ENCODE data around the gene IL17REL.

Gene IL17REL

GRCh38 chr22:50035976-50036724 is 23.6 kb upstream of the IL17REL start:
- TF ChIP-seq CTCF (IDR thresholded peaks at IDR 0.05; ENCODE audit: low read depth, low read length, missing control alignments), result no peak
- no peak for DNase-seq (ENCODE audit: low read depth)
- no peak overlapping the region for H3K4me3 ChIP-seq (ENCODE audit: low read depth, low read length)
- in situ Hi-C loops (cut with HindIII; ENCODE audit: low sequenced_read_pairs), result no loop called here

GRCh38 chr22:50035131-50035881 is 22.7 kb upstream of the IL17REL start:
- in situ Hi-C loops (cut with HindIII; ENCODE audit: low sequenced_read_pairs), result no loop called here
- DNase-seq (ENCODE audit: low read depth), result no peak

DNA sequence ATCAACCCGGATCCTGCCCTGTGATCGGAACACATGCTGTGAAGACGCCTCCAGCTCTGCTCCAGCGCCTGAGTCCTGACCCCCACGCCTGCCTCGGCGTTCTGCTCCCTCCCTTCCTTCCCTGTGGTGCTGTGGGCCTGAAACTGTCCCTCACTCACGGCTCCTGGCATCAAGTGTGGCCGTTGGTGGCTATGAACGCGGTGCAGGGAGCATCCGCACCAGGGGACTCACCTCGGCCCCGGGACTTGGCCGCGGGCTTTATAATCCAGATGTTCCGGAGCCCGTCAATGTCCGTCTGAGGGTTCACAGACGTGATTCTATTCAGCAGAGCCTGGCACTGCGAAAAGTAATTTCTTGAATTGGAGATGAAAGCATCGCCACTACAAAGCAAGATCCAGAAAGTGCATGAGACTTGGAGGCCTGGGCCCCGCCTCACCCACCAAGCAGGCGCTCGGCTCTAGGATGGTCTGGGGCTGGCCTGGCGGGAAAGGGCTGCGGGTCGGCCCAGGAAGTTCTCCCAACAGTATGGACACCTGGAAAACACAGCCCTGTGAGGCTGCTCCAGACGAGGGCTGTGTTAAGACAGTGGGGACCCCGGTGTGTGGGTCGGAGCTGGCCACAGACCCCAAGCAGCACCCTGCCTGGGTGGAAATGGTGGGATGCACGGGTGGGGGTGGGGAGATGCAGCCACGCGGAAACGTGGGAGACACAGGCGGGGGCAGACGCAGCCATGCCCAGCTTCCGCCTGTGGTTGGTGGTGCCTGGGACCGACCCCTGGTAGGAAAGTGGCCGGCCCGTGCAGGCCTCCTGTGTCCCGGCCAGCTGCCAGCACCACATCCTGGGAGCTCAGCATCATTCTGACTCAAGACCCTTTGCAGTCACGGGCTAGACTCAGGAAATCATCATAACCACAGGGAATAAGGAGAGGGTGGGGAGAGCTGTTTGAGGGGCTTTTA is 21.8 kb upstream of the IL17REL start:
- in situ Hi-C loops (cut with HindIII; ENCODE audit: low sequenced_read_pairs), result no loop called here
- no peak overlapping the region for H3K4me3 ChIP-seq (ENCODE audit: low read depth, low read length)
- no peak for TF ChIP-seq CTCF (IDR thresholded peaks at IDR 0.05; ENCODE audit: low read depth, low read length, missing control alignments)
- DNase-seq (ENCODE audit: low read depth), result no peak

More at GRCh38 chr22:50035131-50035881, 22.7 kb upstream of the IL17REL start:
- no peak for TF ChIP-seq CTCF (IDR thresholded peaks at IDR 0.05; ENCODE audit: low read depth, low read length, missing control alignments)
- H3K4me3 ChIP-seq (ENCODE audit: low read depth, low read length), result no peak overlapping the region

DNA sequence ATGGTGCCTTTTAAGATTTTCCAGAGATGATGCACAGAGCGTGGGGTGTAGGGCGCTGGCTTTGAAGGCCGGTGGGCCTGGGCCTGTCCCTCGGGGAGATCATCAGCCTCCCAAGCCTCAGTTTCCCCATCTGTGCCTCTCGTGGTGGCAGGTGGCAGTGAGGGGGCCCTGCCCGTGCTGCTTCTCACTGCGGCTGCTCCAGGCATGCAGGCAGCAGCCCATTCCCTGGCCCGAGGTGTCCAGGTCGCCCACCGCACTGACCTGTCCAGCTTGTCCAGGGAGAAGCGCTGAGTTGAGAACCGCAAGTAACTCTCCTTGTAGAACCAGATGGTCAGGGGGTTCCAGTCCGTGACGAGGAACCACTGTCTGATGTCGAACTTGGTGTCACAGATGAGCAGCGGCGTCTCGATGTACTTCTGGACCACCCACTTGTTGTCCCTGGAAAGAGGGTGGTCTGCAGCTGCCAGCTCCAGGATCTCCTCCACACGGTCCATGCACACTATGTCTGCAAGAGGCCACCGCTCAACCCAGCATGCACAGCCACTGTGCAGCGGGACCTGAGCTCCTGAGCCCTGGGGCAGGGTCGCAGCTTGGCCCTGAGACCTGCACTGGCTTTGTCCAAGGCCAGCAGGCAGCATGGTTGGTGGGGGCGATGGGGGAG is 20.5 kb upstream of the IL17REL start:
- no peak for TF ChIP-seq CTCF (IDR thresholded peaks at IDR 0.05; ENCODE audit: low read depth, low read length, missing control alignments)
- in situ Hi-C loops (cut with HindIII; ENCODE audit: low sequenced_read_pairs), result no loop called here
- no peak for DNase-seq (ENCODE audit: low read depth)
- H3K4me3 ChIP-seq (ENCODE audit: low read depth, low read length), result no peak overlapping the region

DNA sequence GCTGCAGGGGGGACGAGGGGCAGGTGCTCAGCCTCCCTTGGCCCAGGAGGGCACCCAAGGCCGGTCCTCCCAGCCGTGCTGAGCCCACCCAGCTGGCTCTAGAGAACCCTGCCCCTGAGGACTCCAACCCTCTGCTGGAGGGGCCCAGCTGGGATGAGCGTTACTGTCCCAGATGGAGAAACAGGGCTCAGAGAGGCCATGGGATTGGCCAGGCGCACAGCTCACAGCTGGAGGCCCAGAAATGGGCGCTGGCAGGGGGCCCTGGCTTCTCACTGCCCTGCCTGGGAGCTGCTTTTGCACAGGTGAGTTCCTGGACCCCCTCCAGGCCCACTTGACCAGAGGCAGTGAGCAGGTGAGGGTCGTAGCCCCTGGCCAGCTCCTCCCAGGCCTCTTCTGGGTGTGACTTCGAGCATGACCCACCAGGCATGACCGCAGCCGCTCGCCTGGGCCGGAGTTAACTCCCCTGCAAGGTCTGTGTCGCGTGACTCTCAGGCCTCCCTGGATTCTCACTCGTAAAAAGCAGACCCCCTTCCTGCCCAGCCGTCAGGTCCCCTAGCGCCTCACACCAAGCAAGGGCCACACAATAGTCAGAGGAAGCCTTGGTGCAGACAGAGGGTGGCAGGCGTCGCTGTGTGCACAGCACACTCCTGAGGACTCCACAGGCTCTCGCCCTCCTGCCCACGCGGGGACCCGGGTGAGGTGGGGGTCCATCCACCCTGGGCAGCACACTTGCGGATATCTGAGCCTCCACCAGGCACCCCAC is 19.7 kb upstream of the IL17REL start:
- TF ChIP-seq CTCF (IDR thresholded peaks at IDR 0.05; ENCODE audit: low read depth, low read length, missing control alignments), result no peak
- H3K4me3 ChIP-seq (ENCODE audit: low read depth, low read length), result no peak overlapping the region
- DNase-seq (ENCODE audit: low read depth), result no peak
- in situ Hi-C loops (cut with HindIII; ENCODE audit: low sequenced_read_pairs), result no loop called here

All from astrocyte of the cerebellum (primary cell).